Measurements from ENCODE around the gene MMP10.
"Not testable (repeated sequence)": the region's sequence is repeated elsewhere in the genome, so short reads cannot be mapped to it uniquely, and the experiment has no call there.

- not testable (repeated sequence) for TF ChIP-seq TAF1 (conservative IDR thresholded peaks at IDR 0.05); CTCF (IDR thresholded peaks at IDR 0.05; ENCODE audit: low read depth, low read length, missing input control); SP1 (IDR thresholded peaks at IDR 0.05); YY1 (IDR thresholded peaks at IDR 0.05); GABPA (IDR thresholded peaks at IDR 0.05 in 1 of 2, conservative IDR thresholded peaks at IDR 0.05 in 1 of 2); REST (IDR thresholded peaks at IDR 0.05); EGR1 (IDR thresholded peaks at IDR 0.05; ENCODE audit: low read depth in 2 of 2); ATF3 (IDR thresholded peaks at IDR 0.05); NR2F2 (IDR thresholded peaks at IDR 0.05)
Measured at GRCh38 chr11:102730944-102731343, 49.5 kb downstream of the MMP10 start.

All from liver (tissue), 3 donors.